GM21737 (cell line): ENCODE results near the gene NCK2.

Experiments used
- ATAC-seq: cut with Tn5 transposase; IDR thresholded peaks from one replicate; pipeline ENCODE4 v1.9.1; 2021; ENCODE audit warnings: mild to moderate bottlenecking, moderate library complexity; ENCODE audit not compliant: unreplicated experiment

NCK2 gene

GRCh38 chr2:105734762-105735538 lies 9.8 kb upstream of the NCK2 start:
- no peak for ATAC-seq

GRCh38 chr2:105736145-105736544 lies 8.6 kb upstream of the NCK2 start:
- ATAC-seq, result no peak

GRCh38 chr2:105737980-105738657 lies 6.6 kb upstream of the NCK2 start:
- ATAC-seq, result no peak

- ATAC-seq, result peak; percentile 64
Observed at GRCh38 chr2:105738658-105739241, 6.0 kb upstream of the NCK2 start.

GRCh38 chr2:105739426-105739825 lies 5.3 kb upstream of the NCK2 start:
- no peak for ATAC-seq

- ATAC-seq, result no peak
Observed at GRCh38 chr2:105739944-105740530, 4.7 kb upstream of the NCK2 start.

- no peak for ATAC-seq
Observed at GRCh38 chr2:105741174-105741573, 3.5 kb upstream of the NCK2 start.

GRCh38 chr2:105741617-105742016 lies 3.1 kb upstream of the NCK2 start:
- ATAC-seq, result no peak

GRCh38 chr2:105744091-105744908 lies 412 bp upstream of the NCK2 start:
- ATAC-seq, result peak; percentile 65

- peak; percentile 48 for ATAC-seq
Observed at GRCh38 chr2:105746177-105747080, 1.7 kb downstream of the NCK2 start.

- no peak for ATAC-seq
Observed at GRCh38 chr2:105747254-105747894, 2.7 kb downstream of the NCK2 start.

- no peak for ATAC-seq
Observed at GRCh38 chr2:105747991-105748390, 3.3 kb downstream of the NCK2 start.

- ATAC-seq, result no peak
Observed at GRCh38 chr2:105748566-105748965, 3.9 kb downstream of the NCK2 start.

GRCh38 chr2:105749583-105750400 lies 5.1 kb downstream of the NCK2 start:
- no peak for ATAC-seq

- no peak for ATAC-seq
Observed at GRCh38 chr2:105750735-105751134, 6.0 kb downstream of the NCK2 start.

GRCh38 chr2:105751272-105751671 lies 6.6 kb downstream of the NCK2 start:
- ATAC-seq, result no peak

- ATAC-seq, result no peak
Observed at GRCh38 chr2:105752691-105753358, 8.1 kb downstream of the NCK2 start.

GRCh38 chr2:105753380-105753779 lies 8.7 kb downstream of the NCK2 start:
- ATAC-seq, result no peak
